ENCODE data around the gene IBTK. TPM values are rescaled to one million over a fixed set of nuclear protein-coding genes. Genes with fewer than 3 reads are reported as not detected.
"Not testable (repeated sequence)": the region's sequence is repeated elsewhere in the genome, so short reads cannot be mapped to it uniquely, and the experiment has no call there.

The IBTK gene
- total RNA-seq, 2 donors from 2014 or later, result 19.5 to 23.5 TPM

GRCh38 chr6:82259389-82259788 is 11.8 kb upstream of the IBTK start:
- H3K4me1 Mint-ChIP-seq, result no peaks in the 10 kb centered on the region
- H3K27ac Mint-ChIP-seq, result no peak overlapping the region
- ATAC-seq (replicated peaks), result no peak
- H3K4me3 Mint-ChIP-seq, result no peak overlapping the region
- H3K9me3 Mint-ChIP-seq, result no peaks in the 10 kb centered on the region
- peaks cover 3% of the 10 kb centered on the region for H3K27me3 Mint-ChIP-seq
- no peaks in the 10 kb centered on the region for H3K36me3 Mint-ChIP-seq (ENCODE audit: low read depth)

GRCh38 chr6:82257088-82257774 is 9.7 kb upstream of the IBTK start:
- Mint-ChIP-seq H3K9me3 (no peaks in the 10 kb centered on the region), H3K27me3 (peaks cover 3% of the 10 kb centered on the region), H3K27ac (no peak overlapping the region), H3K4me3 (no peak overlapping the region), H3K36me3 (ENCODE audit: low read depth) (no peaks in the 10 kb centered on the region), H3K4me1 (no peaks in the 10 kb centered on the region)
- no peak for ATAC-seq (replicated peaks)

DNA sequence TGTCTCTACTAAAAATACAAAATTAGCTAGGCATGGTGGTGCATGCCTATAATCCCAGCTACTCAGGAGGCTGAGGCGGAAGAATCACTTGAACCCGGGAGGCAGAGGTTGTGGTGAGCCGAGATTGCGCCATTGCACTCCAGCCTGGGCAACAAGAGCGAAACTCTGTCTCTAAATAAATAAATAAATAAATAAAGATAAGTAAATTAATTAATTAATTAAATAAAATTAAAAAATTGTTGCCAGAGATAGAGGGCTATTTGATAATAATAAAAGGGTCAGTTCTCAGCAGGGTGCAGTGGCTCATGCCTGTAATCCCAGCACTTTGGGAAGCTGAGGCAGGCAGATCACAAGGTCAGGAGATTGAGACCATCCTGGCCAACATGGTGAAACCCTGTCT is 7.2 kb upstream of the IBTK start:
- ATAC-seq (replicated peaks); H3K4me3 Mint-ChIP-seq; H3K36me3 Mint-ChIP-seq (ENCODE audit: low read depth); H3K9me3 Mint-ChIP-seq; H3K4me1 Mint-ChIP-seq; H3K27ac Mint-ChIP-seq; H3K27me3 Mint-ChIP-seq: not testable (repeated sequence)

DNA sequence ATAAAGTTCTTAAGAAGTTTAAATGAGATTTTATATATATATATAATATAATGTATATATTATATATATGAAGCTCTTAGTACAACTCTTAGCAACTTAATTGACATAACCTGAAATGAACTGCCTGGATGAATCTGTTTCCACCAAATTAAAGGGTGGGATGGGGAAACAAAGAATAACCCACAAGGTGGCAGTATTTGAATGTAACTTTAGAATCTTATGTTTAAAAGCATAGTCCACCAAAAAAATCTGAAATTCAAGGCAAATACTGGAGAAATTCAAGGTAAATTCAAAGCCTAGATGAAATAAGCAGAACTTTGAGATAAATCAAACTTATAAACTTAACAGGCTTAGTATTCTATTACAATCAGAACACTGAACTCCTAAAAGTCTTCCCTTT is 4.4 kb upstream of the IBTK start:
- Mint-ChIP-seq H3K36me3 (ENCODE audit: low read depth) (no peaks in the 10 kb centered on the region), H3K27me3 (no peaks in the 10 kb centered on the region), H3K9me3 (no peaks in the 10 kb centered on the region), H3K4me1 (no peaks in the 10 kb centered on the region), H3K4me3 (no peak overlapping the region), H3K27ac (no peak overlapping the region)
- ATAC-seq (replicated peaks), result no peak

DNA sequence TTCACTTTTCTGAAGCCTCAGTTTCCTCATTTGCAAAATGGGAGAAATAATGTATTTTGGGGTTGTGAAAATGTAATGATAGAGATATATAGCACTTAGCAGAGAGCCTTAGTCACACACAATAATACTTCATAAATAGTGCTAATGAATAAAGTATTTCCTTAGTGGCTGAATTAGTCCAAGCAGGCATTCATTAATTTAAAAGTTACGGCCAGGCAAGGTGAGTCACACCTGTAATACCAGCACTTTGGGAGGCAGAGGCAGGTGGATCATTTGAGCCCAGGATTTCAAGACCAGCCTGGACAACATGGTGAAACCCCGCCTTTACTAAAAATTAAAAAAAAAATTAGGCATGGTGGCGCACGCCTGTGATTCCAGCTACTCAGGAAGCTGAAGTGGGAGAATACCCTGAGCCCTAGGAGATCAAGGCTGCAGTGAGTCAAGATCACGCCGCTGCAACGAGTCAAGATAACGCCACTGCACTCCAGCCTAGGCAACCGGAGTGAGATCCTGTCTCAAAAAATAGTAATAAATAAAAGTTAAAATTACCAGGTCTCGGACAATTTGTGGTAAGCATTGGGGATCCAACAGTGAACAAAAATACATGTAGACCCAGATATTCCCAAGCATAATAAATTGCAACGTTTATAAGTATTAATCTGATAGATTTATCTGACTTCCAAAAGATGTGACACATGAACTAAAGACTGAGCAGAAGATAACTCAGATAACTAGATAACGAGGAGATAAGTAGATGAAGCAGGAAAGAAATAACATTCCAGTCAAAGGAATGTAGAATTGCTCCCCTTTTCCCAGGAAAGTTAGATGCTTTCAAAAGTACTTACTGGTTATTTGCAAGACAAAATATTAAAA is 2.1 kb upstream of the IBTK start:
- H3K27me3 Mint-ChIP-seq, result no peaks in the 10 kb centered on the region
- H3K4me3 Mint-ChIP-seq, result no peak overlapping the region
- no peaks in the 10 kb centered on the region for H3K9me3 Mint-ChIP-seq
- peaks cover 17% of the 10 kb centered on the region for H3K36me3 Mint-ChIP-seq (ENCODE audit: low read depth)
- H3K27ac Mint-ChIP-seq, result peak overlapping the region; percentile 22
- no peak for ATAC-seq (replicated peaks)
- peaks cover 12% of the 10 kb centered on the region for H3K4me1 Mint-ChIP-seq

DNA sequence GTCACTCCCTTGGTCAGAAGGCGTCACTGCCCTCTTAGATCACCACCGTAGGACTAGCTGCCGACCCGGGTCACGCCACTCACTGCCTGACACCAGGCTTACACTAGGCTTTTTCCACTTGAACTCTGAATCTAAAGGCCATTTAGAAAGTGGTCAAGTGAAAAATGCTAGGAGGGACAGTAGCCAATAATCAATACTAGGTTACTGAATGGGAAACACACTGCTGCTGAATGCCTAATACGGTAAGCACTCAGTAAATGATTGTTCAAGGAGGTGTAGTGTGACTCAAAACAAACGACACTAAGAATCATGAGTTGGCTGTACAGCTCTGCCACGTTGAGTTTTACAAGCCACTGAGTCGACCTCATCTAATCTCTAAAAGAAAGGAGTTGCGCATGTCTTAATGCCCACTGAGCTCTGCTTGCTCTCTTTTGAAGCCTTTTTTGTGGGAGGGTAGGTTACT is 760 bp upstream of the IBTK start:
- Mint-ChIP-seq H3K4me3 (peak overlapping the region; percentile 94), H3K36me3 (ENCODE audit: low read depth) (peaks cover 23% of the 10 kb centered on the region), H3K27ac (peak overlapping the region; percentile 96), H3K9me3 (no peaks in the 10 kb centered on the region), H3K4me1 (peaks cover 18% of the 10 kb centered on the region), H3K27me3 (no peaks in the 10 kb centered on the region)
- ATAC-seq (replicated peaks), result peak; percentile 73

GRCh38 chr6:82246802-82247504 is 591 bp downstream of the IBTK start:
- H3K27me3 Mint-ChIP-seq, result no peaks in the 10 kb centered on the region
- H3K27ac Mint-ChIP-seq, result peak overlapping the region; percentile 96
- H3K36me3 Mint-ChIP-seq (ENCODE audit: low read depth), result peaks cover 23% of the 10 kb centered on the region
- H3K4me3 Mint-ChIP-seq, result peak overlapping the region; percentile 94
- no peaks in the 10 kb centered on the region for H3K9me3 Mint-ChIP-seq
- peak; percentile 20 for ATAC-seq (replicated peaks)
- H3K4me1 Mint-ChIP-seq, result peaks cover 18% of the 10 kb centered on the region

- Mint-ChIP-seq H3K9me3 (no peaks in the 10 kb centered on the region), H3K4me1 (peaks cover 18% of the 10 kb centered on the region), H3K27me3 (no peaks in the 10 kb centered on the region), H3K27ac (peak overlapping the region; percentile 96), H3K4me3 (peak overlapping the region; percentile 94), H3K36me3 (ENCODE audit: low read depth) (peaks cover 23% of the 10 kb centered on the region)
- ATAC-seq (replicated peaks), result no peak
Observed at GRCh38 chr6:82246370-82246769, 1.2 kb downstream of the IBTK start.

- ATAC-seq (replicated peaks), result no peak
- Mint-ChIP-seq H3K36me3 (ENCODE audit: low read depth) (peaks cover 30% of the 10 kb centered on the region), H3K27me3 (no peaks in the 10 kb centered on the region), H3K4me1 (peaks cover 24% of the 10 kb centered on the region), H3K4me3 (peak overlapping the region; percentile 57), H3K27ac (peak overlapping the region; percentile 56), H3K9me3 (no peaks in the 10 kb centered on the region)
Observed at GRCh38 chr6:82245376-82245775, 2.2 kb downstream of the IBTK start.

DNA sequence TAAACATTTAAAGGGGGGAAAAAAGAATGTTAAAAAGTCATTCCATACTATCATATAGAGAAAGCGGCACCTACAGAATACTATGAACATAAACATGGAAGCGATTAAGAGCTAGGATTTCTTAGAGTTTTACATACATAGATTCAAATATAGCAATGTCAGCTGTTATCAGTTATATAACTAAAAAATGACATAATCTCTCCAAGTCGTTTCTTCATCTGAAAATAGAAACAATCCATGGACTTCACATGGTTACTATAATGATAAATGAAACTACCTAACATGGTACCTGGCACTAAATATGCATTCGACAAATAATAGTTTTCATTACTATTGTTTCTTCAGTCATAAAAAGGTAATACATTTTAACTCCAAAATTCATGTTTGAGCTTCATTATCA is 3.7 kb downstream of the IBTK start:
- no peaks in the 10 kb centered on the region for H3K9me3 Mint-ChIP-seq
- H3K4me3 Mint-ChIP-seq, result no peak overlapping the region
- peaks cover 37% of the 10 kb centered on the region for H3K36me3 Mint-ChIP-seq (ENCODE audit: low read depth)
- no peak overlapping the region for H3K27ac Mint-ChIP-seq
- no peaks in the 10 kb centered on the region for H3K27me3 Mint-ChIP-seq
- ATAC-seq (replicated peaks), result no peak
- H3K4me1 Mint-ChIP-seq, result peaks cover 24% of the 10 kb centered on the region

DNA sequence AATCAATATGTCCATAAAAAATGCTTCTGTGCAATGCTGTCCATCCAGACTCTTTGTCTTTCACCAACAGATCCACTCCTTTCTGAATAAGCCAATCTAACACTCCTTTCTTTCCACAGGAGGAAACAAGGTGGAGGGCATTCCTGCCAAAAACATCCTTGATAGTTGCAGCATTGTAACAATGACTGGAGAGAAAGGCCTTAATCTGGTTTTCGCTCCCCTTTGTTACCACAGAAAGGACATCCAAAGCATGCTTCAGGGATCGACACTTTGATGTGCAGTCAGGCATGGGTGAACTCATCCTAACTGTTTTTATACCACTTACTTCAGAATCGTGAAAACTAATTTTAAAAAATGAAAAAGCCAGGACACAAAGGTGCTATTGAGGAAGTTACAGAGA is 7.4 kb downstream of the IBTK start:
- H3K36me3 Mint-ChIP-seq (ENCODE audit: low read depth), result peaks cover 44% of the 10 kb centered on the region

GRCh38 chr6:82239597-82239996 is 7.9 kb downstream of the IBTK start:
- no peak for ATAC-seq (replicated peaks)
- H3K4me1 Mint-ChIP-seq, result peaks cover 17% of the 10 kb centered on the region
- peaks cover 43% of the 10 kb centered on the region for H3K36me3 Mint-ChIP-seq (ENCODE audit: low read depth)
- H3K9me3 Mint-ChIP-seq, result no peaks in the 10 kb centered on the region
- no peak overlapping the region for H3K4me3 Mint-ChIP-seq
- no peak overlapping the region for H3K27ac Mint-ChIP-seq
- H3K27me3 Mint-ChIP-seq, result no peaks in the 10 kb centered on the region

More for the DNA sequence above, 7.4 kb downstream of the IBTK start:
- Mint-ChIP-seq H3K4me3 (no peak overlapping the region), H3K27ac (no peak overlapping the region), H3K9me3 (no peaks in the 10 kb centered on the region), H3K4me1 (peaks cover 23% of the 10 kb centered on the region), H3K27me3 (no peaks in the 10 kb centered on the region)
- ATAC-seq (replicated peaks), result no peak

GRCh38 chr6:82237013-82237412 is 10.5 kb downstream of the IBTK start:
- Mint-ChIP-seq H3K36me3 (ENCODE audit: low read depth) (peaks cover 63% of the 10 kb centered on the region), H3K27ac (no peak overlapping the region)
- ATAC-seq (replicated peaks), result no peak

DNA sequence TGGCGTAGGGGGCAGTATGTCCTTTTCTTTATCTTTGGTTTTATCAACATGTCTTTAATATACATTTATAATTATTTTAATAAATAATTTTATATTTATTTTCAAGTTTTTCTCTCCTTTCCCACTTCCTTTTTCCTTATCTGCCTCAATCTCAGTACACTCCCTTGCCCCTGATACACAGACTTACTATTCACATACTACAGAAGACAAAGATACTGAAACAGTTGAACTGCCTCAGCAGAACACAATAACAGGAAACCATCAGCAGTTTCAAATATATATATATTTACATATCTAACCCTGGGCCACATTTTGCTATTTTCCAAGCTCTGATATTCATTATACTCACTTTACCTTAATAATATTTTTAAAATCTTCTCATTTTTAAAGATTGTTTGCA is 19.8 kb downstream of the IBTK start:
- no peaks in the 10 kb centered on the region for H3K9me3 Mint-ChIP-seq
- no peak for ATAC-seq (replicated peaks)
- H3K4me3 Mint-ChIP-seq, result no peak overlapping the region
- H3K27ac Mint-ChIP-seq, result no peak overlapping the region
- no peaks in the 10 kb centered on the region for H3K27me3 Mint-ChIP-seq
- H3K36me3 Mint-ChIP-seq (ENCODE audit: low read depth), result peaks cover 87% of the 10 kb centered on the region
- H3K4me1 Mint-ChIP-seq, result no peaks in the 10 kb centered on the region

More at GRCh38 chr6:82237013-82237412, 10.5 kb downstream of the IBTK start:
- H3K4me1 Mint-ChIP-seq, result peaks cover 12% of the 10 kb centered on the region
- H3K9me3 Mint-ChIP-seq, result no peaks in the 10 kb centered on the region
- no peak overlapping the region for H3K4me3 Mint-ChIP-seq
- no peaks in the 10 kb centered on the region for H3K27me3 Mint-ChIP-seq
